K562 (cell line): ENCODE measurements around the gene DIRAS2. TPM values are rescaled to one million over a fixed set of nuclear protein-coding genes. Genes with fewer than 3 reads are reported as not detected.

Experiments
- ATAC-seq: fragments of 200-7000 bp; cut with Tn5 transposase; 3 replicates; pipeline ENCODE4 v1.9.1; 2020; ENCODE audit warnings: moderate library complexity
- BruUV-seq: library from RNA; stranded (reverse); fragments of 400-500 nt; replicated peaks from 2 replicates; lab custom pipeline; 2021; lab: Mats Ljungman, UMichigan
- CTCF ChIA-PET: fragments of 300-600 bp; formaldehyde crosslinking; extraction: SDS; loops from one replicate; lab custom pipeline; 2021; ENCODE audit warnings: low intra/inter-chr PET ratio; lab: Yijun Ruan, JAX
- POLR2A ChIA-PET: fragments of 300-600, 350-650 bp; sonication (Branson Sonifier 250); formaldehyde crosslinking; extraction: SDS; loops from one replicate; lab custom pipeline; 2021; ENCODE audit warnings: antibody characterized with exemption, inconsistent platforms; lab: Yijun Ruan, JAX
- DNase-seq, 4 experiments: peaks; one replicate each; pipeline versions ENCODE4 v3.0.0 to v3.0.0-alpha.2; 2011 to 2018; ENCODE audit warnings: low spot score in 3 of 4, mixed read lengths in 3 of 4; ENCODE audit errors: extremely low read depth in 1 of 4
- FAIRE-seq: peaks from 2 replicates; lab custom pipeline; 2011; peaks lifted over from hg19 to GRCh38; lab: Jason Lieb, UNC
- H2AFZ ChIP-seq: 2 replicates; pipeline ENCODE4 v1.6.0; 2011; ENCODE audit warnings: low read depth, low read length, control low read depth, inconsistent platforms
- H3K27ac ChIP-seq: fragments of 200-600 bp; 3 replicates; pipeline ENCODE4 v1.8.0; 2011; ENCODE audit warnings: low read depth, mild to moderate bottlenecking, control low read depth, inconsistent platforms, low read length, moderate library complexity, mixed read lengths; ENCODE audit errors: extremely low read depth
- H3K27me3 ChIP-seq, 2 experiments: fragments of 300-600 bp in 1 of 2; 2 replicates in 1 of 2; 3 replicates in 1 of 2; pipeline versions ENCODE4 v1.6.0 to v1.8.0; 2011; ENCODE audit warnings: inconsistent platforms in 2 of 2, low read length in 2 of 2, mild to moderate bottlenecking in 1 of 2, mixed read lengths in 1 of 2, moderate library complexity in 1 of 2; ENCODE audit not compliant: control insufficient read depth in 2 of 2, insufficient read depth in 2 of 2
- H3K36me3 ChIP-seq: fragments of 300-600 bp; 3 replicates; pipeline ENCODE4 v1.8.0; 2011; ENCODE audit warnings: mild to moderate bottlenecking, low read length, inconsistent platforms; ENCODE audit not compliant: control insufficient read depth, insufficient read depth
- H3K4me1 ChIP-seq, 2 experiments: fragments of 200-600 bp in 1 of 2; replicated peaks in 1 of 2; 2 replicates in 1 of 2; 3 replicates in 1 of 2; pipeline versions ENCODE4 v1.5.1 to v1.8.0; 2011; ENCODE audit warnings: inconsistent platforms in 2 of 2, low read length in 2 of 2, mild to moderate bottlenecking in 1 of 2, mixed read lengths in 1 of 2, moderate library complexity in 1 of 2; ENCODE audit not compliant: control insufficient read depth in 2 of 2, insufficient read depth in 2 of 2
- H3K4me2 ChIP-seq: 2 replicates; pipeline ENCODE4 v1.6.1; 2011; ENCODE audit warnings: low read length, control low read depth, inconsistent platforms, mixed read lengths; ENCODE audit not compliant: insufficient read depth
- H3K4me3 ChIP-seq: fragments of 200-600 bp; sonication (generic), shearing (Covaris generic); 2 replicates; pipeline ENCODE4 v1.5.1; 2016; ENCODE audit warnings: control low read depth, inconsistent platforms
- H3K79me2 ChIP-seq: fragments of 200-600 bp; 3 replicates; pipeline ENCODE4 v1.8.0; 2011; ENCODE audit warnings: low read length, inconsistent platforms; ENCODE audit not compliant: control insufficient read depth, insufficient read depth
- H3K9ac ChIP-seq, 2 experiments: 2 replicates each; pipeline versions ENCODE4 v1.6.0 to v1.6.1; 2011; ENCODE audit warnings: low read depth in 2 of 2, low read length in 2 of 2, control low read depth in 1 of 2, inconsistent platforms in 1 of 2, mild to moderate bottlenecking in 1 of 2, mixed read lengths in 1 of 2; ENCODE audit not compliant: insufficient read depth in 1 of 2
- H3K9me1 ChIP-seq: one replicate; pipeline ENCODE4 v1.6.0; 2011; ENCODE audit warnings: inconsistent platforms, mild to moderate bottlenecking, low read length, moderate library complexity; ENCODE audit not compliant: control insufficient read depth, insufficient read depth
- H3K9me3 ChIP-seq: replicated peaks from 2 replicates; pipeline ENCODE4 v1.5.1; 2011; ENCODE audit warnings: low read depth, low read length, inconsistent platforms; ENCODE audit not compliant: control insufficient read depth, insufficient read depth
- H4K20me1 ChIP-seq: replicated peaks from 2 replicates; pipeline ENCODE4 v1.6.1; 2011; ENCODE audit warnings: low read length, inconsistent platforms, mixed read lengths; ENCODE audit not compliant: control insufficient read depth, insufficient read depth
- ATF2 ChIP-seq: sonication (generic); formaldehyde crosslinking; IDR thresholded peaks from 2 replicates; pipeline ENCODE4 v1.8.1; 2022; ENCODE audit warnings: missing genetic modification reagents
- CCNT2 ChIP-seq: IDR thresholded peaks from 2 replicates; pipeline ENCODE4 v1.6.1; 2011; ENCODE audit warnings: borderline replicate concordance, low read depth, mild to moderate bottlenecking, moderate library complexity, mixed read lengths, low read length; ENCODE audit not compliant: insufficient read length; ENCODE audit errors: extremely low read depth
- E2F1 ChIP-seq: sonication (generic); formaldehyde crosslinking; IDR thresholded peaks from 2 replicates; pipeline ENCODE4 v1.8.1; 2023; ENCODE audit warnings: mild to moderate bottlenecking, missing genetic modification reagents, moderate library complexity
- HMG20B ChIP-seq: fragments of 250-450 bp; sonication (Bioruptor Pico); IDR thresholded peaks from 2 replicates; pipeline ENCODE4 v1.5.0; 2021; ENCODE audit warnings: mild to moderate bottlenecking
- KDM4B ChIP-seq, 2 experiments: fragments of 450-650 bp in 1 of 2; sonication (generic) in 1 of 2; IDR thresholded peaks; 2 replicates each; pipeline ENCODE4 v1.6.1; 2016 to 2017; ENCODE audit warnings: borderline replicate concordance in 2 of 2, antibody characterized with exemption in 1 of 2, low read depth in 1 of 2, mild to moderate bottlenecking in 1 of 2
- NCOA2 ChIP-seq, 2 experiments: fragments of 450-650 bp; IDR thresholded peaks; 2 replicates each; pipeline ENCODE4 v1.6.1; 2018; ENCODE audit warnings: mild to moderate bottlenecking in 2 of 2, moderate library complexity in 1 of 2; ENCODE audit not compliant: partially characterized antibody in 2 of 2
- TBP ChIP-seq: optimal IDR thresholded peaks from 2 replicates; pipeline ENCODE3; 2011; ENCODE audit warnings: low read depth, low read length, improper control_type of control experiment
- ZBTB34 ChIP-seq: fragments of 250-450 bp; sonication (Bioruptor Pico); IDR thresholded peaks from 2 replicates; pipeline ENCODE4 v1.8.0; 2021; ENCODE audit warnings: mild to moderate bottlenecking, moderate library complexity
- ZC3H4 ChIP-seq: sonication (generic); formaldehyde crosslinking; IDR thresholded peaks from 2 replicates; pipeline ENCODE4 v1.9.0; 2021; ENCODE audit warnings: missing genetic modification reagents, borderline replicate concordance
- ZNF436 ChIP-seq: fragments of 250-450, 450-650 bp; sonication (Bioruptor Pico); formaldehyde crosslinking; IDR thresholded peaks from 2 replicates; pipeline ENCODE4 v1.7.0; 2020; ENCODE audit warnings: mild to moderate bottlenecking
- ZNF766 ChIP-seq: fragments of 200-800 bp; sonication (Bioruptor generic); conservative IDR thresholded peaks from 2 replicates; pipeline ENCODE4 v1.6.1; 2016; ENCODE audit warnings: missing genetic modification characterization, missing compliant biosample characterization
- ZSCAN32 ChIP-seq: fragments of 450-650 bp; formaldehyde crosslinking; IDR thresholded peaks from 2 replicates; pipeline ENCODE4 v1.4.0; 2020; ENCODE audit warnings: mild to moderate bottlenecking, moderate library complexity
- WGBS: fragments of 100-300 bp; shearing (Covaris generic); methylation state at CpG from one replicate; pipeline ENCODE4 v1.1.6; 2016; ENCODE audit warnings: low coverage, mixed read lengths; ENCODE audit not compliant: insufficient coverage; ENCODE audit errors: missing lambda C conversion rate; 5-methylcytosine and 5-hydroxymethylcytosine counted together
- in situ Hi-C: fragments of 300-500 bp; cut with MboI; formaldehyde crosslinking; loops from 4 replicates; pipeline ENCODE4 v1.15.0; 2018; ENCODE audit warnings: inconsistent platforms, mixed read lengths
- intact Hi-C: fragments of 100-400 bp; cut with micrococcal nuclease; formaldehyde crosslinking; loops from 2 replicates; pipeline ENCODE4 v1.14.2; 2022
- polyA plus RNA-seq, 8 experiments: library from polyadenylated mRNA; depleted of rRNA in 4 of 8; stranded (reverse) in 5 of 8; unstranded in 3 of 8; fragments of >200 nt; fragmentation: Nextera tagmentation in 2 of 8; fragmentation: Illumina TruSeq in 1 of 8; extraction: Ambion mirVana in 2 of 8; extraction: Trizol in 1 of 8; gene quantifications; 2 replicates each; pipeline versions ENCODE4 v1.2.1 to v1.2.3, GENCODE V29; 2011 to 2014; ENCODE audit warnings: inconsistent platforms in 1 of 8, missing spikeins in 1 of 8
- total RNA-seq, 7 experiments: library from RNA; depleted of rRNA in 6 of 7; stranded (reverse); fragments of >200 nt in 6 of 7; fragmentation: Illumina TruSeq in 2 of 7; extraction: Trizol in 2 of 7; gene quantifications; 2 replicates each; pipeline versions ENCODE4 v1.2.1 to v1.2.3, GENCODE V29; 2011 to 2021; ENCODE audit warnings: low replicate concordance in 1 of 7
- TF ChIP-seq, protein P1 (sequence below): sonication (generic); formaldehyde crosslinking; IDR thresholded peaks from 2 replicates; pipeline ENCODE4 v1.8.0; 2022; ENCODE audit warnings: missing genetic modification reagents, mild to moderate bottlenecking, moderate library complexity, borderline replicate concordance
- TF ChIP-seq, protein P2 (sequence below): fragments of 450-650 bp; IDR thresholded peaks from 2 replicates; pipeline ENCODE4 v1.6.1; 2018; ENCODE audit not compliant: partially characterized antibody

DIRAS2 gene
- total and polyA plus RNA-seq, 9 of the 15 experiments (the other 6 are each of a cell fraction or from before 2014, with no cell fraction given) = not detected

GRCh38 chr9:90631964-90632363, 10.7 kb downstream of the DIRAS2 start:
- ChIA-PET POLR2A (no interaction called here), CTCF (no interaction called here)
- H4K20me1 ChIP-seq = no peaks in the 10 kb centered on the region
- in situ Hi-C loops = no loop called here
- no peak overlapping the region for H2AFZ ChIP-seq
- H3K9me3 ChIP-seq = no peaks in the 10 kb centered on the region
- H3K4me2 ChIP-seq = no peak overlapping the region
- no TSS peak for BruUV-seq
- H3K79me2 ChIP-seq = no peaks in the 10 kb centered on the region
- H3K4me3 ChIP-seq = no peak overlapping the region
- DNase-seq (no peak), ATAC-seq (no peak), FAIRE-seq (no peak)
- H3K9ac ChIP-seq = no peak overlapping the region
- WGBS = 0% methylated on average over 1 of the region's 1 CpG
- no peaks in the 10 kb centered on the region for H3K36me3 ChIP-seq
- no peaks in the 10 kb centered on the region; a peak in 2 of 5 replicates for H3K27me3 ChIP-seq
- intact Hi-C loops = no loop called here
- H3K9me1 ChIP-seq = no peaks in the 10 kb centered on the region
- no peak overlapping the region for H3K27ac ChIP-seq
- H3K4me1 ChIP-seq = no peaks in the 10 kb centered on the region
- TF ChIP-seq E2F1 (CRISPR knock-in tag) = no peak
- TF ChIP-seq, protein P1, sequence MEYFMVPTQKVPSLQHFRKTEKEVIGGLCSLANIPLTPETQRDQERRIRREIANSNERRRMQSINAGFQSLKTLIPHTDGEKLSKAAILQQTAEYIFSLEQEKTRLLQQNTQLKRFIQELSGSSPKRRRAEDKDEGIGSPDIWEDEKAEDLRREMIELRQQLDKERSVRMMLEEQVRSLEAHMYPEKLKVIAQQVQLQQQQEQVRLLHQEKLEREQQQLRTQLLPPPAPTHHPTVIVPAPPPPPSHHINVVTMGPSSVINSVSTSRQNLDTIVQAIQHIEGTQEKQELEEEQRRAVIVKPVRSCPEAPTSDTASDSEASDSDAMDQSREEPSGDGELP = no peak
- TF ChIP-seq ZNF436 (CRISPR knock-in tag) = no peak
- no peak for TF ChIP-seq ZSCAN32 (CRISPR knock-in tag)
- TF ChIP-seq, protein P2, sequence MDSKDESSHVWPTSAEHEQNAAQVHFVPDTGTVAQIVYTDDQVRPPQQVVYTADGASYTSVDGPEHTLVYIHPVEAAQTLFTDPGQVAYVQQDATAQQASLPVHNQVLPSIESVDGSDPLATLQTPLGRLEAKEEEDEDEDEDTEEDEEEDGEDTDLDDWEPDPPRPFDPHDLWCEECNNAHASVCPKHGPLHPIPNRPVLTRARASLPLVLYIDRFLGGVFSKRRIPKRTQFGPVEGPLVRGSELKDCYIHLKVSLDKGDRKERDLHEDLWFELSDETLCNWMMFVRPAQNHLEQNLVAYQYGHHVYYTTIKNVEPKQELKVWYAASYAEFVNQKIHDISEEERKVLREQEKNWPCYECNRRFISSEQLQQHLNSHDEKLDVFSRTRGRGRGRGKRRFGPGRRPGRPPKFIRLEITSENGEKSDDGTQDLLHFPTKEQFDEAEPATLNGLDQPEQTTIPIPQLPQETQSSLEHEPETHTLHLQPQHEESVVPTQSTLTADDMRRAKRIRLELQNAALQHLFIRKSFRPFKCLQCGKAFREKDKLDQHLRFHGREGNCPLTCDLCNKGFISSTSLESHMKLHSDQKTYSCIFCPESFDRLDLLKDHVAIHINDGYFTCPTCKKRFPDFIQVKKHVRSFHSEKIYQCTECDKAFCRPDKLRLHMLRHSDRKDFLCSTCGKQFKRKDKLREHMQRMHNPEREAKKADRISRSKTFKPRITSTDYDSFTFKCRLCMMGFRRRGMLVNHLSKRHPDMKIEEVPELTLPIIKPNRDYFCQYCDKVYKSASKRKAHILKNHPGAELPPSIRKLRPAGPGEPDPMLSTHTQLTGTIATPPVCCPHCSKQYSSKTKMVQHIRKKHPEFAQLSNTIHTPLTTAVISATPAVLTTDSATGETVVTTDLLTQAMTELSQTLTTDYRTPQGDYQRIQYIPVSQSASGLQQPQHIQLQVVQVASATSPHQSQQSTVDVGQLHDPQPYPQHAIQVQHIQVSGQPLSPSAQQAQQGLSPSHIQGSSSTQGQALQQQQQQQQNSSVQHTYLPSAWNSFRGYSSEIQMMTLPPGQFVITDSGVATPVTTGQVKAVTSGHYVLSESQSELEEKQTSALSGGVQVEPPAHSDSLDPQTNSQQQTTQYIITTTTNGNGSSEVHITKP = no peak
- TF ChIP-seq ZBTB34 (CRISPR knock-in tag) = no peak
- TF ChIP-seq ATF2 (CRISPR knock-in tag) = no peak
- no peak for TF ChIP-seq TBP
- no peak for TF ChIP-seq ZC3H4
- TF ChIP-seq ZNF766 = no peak
- no peak for TF ChIP-seq KDM4B (IDR thresholded peaks at IDR 0.05; ENCODE audit: borderline replicate concordance in 2 of 2, low read depth in 1 of 2)
- TF ChIP-seq NCOA2 (IDR thresholded peaks at IDR 0.05; ENCODE audit: partially characterized antibody in 2 of 2) = no peak
- TF ChIP-seq CCNT2 = no peak
- TF ChIP-seq HMG20B (CRISPR knock-in tag) = no peak
